Breast epithelium (tissue), 3 donors: ENCODE results near the gene PGBD5.

Experiments used
- POLR2A ChIP-seq: fragments of 450-650 bp; IDR thresholded peaks from one replicate; pipeline ENCODE4 v1.6.1; 2016; ENCODE audit warnings: antibody characterized with exemption, mild to moderate bottlenecking, moderate library complexity
- POLR2AphosphoS5 ChIP-seq, 3 donors: sonication (generic); formaldehyde crosslinking; IDR thresholded peaks; one replicate each; pipeline ENCODE4 v1.6.1; 2017; ENCODE audit warnings: antibody characterized with exemption in 3 of 3

- TF ChIP-seq POLR2A, result no peak
- no peak for TF ChIP-seq POLR2AphosphoS5 (IDR thresholded peaks at IDR 0.05)
Measured at GRCh38 chr1:230394741-230395140, 31.4 kb downstream of the PGBD5 start.
